HAP-1 (cell line): Measurements from ENCODE around the gene COTL1.

Source experiments
- DNase-seq, 2 experiments: peaks; one replicate each; pipeline ENCODE4 v3.0.0-alpha.2; 2016 to 2020; ENCODE audit warnings: low spot score in 2 of 2
- H3K27me3 ChIP-seq: fragments of 250-450 bp; sonication (Bioruptor Pico); 2 replicates; pipeline ENCODE4 v1.5.1; 2020; ENCODE audit warnings: low read depth, mild to moderate bottlenecking, moderate library complexity
- H3K36me3 ChIP-seq: fragments of 250-450 bp; sonication (Bioruptor Pico); replicated peaks from 2 replicates; pipeline ENCODE4 v1.5.1; 2020; ENCODE audit warnings: mild to moderate bottlenecking
- H3K4me1 ChIP-seq: fragments of 250-450 bp; sonication (Bioruptor Pico); 2 replicates; pipeline ENCODE4 v1.5.1; 2020; ENCODE audit warnings: mild to moderate bottlenecking
- H3K4me3 ChIP-seq: fragments of 250-450 bp; sonication (Bioruptor Pico); 2 replicates; pipeline ENCODE4 v1.5.1; 2020; ENCODE audit warnings: mild to moderate bottlenecking, moderate library complexity
- H3K9me3 ChIP-seq: fragments of 250-450 bp; sonication (Bioruptor Pico); 2 replicates; pipeline ENCODE4 v1.5.1; 2020; ENCODE audit warnings: mild to moderate bottlenecking, moderate library complexity
- in situ Hi-C: fragments of 300-500 bp; cut with MboI; formaldehyde crosslinking; loops from 3 replicates; pipeline ENCODE4 v1.14.3; 2020; ENCODE audit warnings: low sequenced_read_pairs, inconsistent platforms, mixed read lengths

The COTL1 gene

DNA sequence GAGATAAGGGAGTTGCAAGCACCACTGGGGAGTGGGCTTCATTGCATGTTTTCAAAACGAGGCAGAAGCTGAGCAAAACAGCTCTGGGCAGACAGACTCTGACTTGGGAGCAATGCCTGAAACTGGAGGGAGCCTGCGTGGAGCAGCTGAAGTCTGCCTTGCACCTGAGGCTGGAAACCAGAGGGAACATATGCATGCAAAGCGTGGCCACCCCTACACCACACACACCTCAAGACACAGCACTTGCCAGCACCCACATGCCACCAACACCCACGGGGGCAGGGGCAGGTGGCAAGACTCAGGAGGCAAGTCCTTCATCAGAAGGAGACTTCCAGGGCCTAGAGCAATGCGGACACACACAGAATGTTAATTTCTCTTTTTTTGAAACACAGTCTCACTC is 45.8 kb downstream of the COTL1 start:
- H3K27me3 ChIP-seq, result no peaks in the 10 kb centered on the region
- DNase-seq, result no peak
- H3K4me3 ChIP-seq, result no peak overlapping the region
- H3K9me3 ChIP-seq, result 0 out of 2 replicates have a peak, but pooled peaks cover 3% of the 10 kb centered on the region
- no peaks in the 10 kb centered on the region for H3K4me1 ChIP-seq
- in situ Hi-C loops, result no loop called here
- H3K36me3 ChIP-seq, result no peaks in the 10 kb centered on the region

DNA sequence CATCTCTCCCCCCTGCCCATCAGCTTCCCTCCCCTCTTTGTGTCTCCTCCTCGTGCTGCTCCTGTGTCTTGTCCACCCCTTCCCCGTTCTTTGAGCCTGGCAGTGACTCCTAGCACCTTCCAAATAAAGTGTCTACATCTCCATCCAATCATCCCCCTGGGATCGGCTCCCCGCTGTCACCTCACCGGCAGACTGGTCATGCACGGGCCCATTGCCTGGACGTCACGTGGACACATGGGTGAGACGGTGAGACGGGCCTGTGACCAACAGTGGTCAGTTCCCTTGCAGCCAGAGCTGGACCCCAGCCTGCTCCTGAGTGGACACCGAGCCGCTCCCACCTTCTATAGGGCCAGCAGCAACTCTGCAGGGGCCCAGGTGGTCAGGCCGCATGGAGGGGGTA is 46.4 kb downstream of the COTL1 start:
- in situ Hi-C loops, result no loop called here
- no peaks in the 10 kb centered on the region for H3K27me3 ChIP-seq
- no peaks in the 10 kb centered on the region for H3K36me3 ChIP-seq
- no peak for DNase-seq
- no peaks in the 10 kb centered on the region for H3K4me1 ChIP-seq
- H3K9me3 ChIP-seq, result 0 out of 2 replicates have a peak, but pooled peaks cover 3% of the 10 kb centered on the region
- H3K4me3 ChIP-seq, result no peak overlapping the region

DNA sequence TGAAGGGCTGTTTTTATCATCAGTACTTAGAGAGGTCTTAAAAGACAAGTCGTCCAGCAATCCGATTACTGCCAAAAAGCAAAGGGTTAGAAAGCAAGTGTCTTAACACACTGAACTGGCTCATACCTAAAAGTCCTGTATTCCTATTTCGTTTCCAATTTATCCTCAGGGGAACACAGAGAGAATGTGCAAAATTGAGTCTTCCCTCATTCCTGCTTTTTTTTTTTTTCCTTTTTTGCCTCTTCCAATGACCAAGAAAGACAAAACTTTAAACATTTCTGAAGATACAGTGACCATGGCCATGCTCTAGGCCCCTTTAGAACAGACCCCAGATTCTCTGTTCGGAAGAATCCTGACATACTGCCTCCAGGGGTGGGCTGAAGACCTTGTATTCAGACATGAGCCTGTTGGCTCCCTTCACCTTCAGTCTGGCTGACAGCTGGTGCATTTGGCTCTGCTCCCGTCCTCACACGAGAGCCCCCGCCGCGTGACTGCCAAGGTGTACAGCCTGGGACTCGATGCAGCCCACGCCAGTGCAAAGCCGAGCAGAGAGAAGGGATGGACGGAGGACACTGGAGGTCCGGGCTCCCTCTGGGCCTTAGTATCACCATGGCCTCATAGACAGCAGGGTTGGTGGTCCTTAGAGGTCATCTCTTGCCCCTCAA is 47.0 kb downstream of the COTL1 start:
- Histone ChIP-seq H3K9me3 (0 out of 2 replicates have a peak, but pooled peaks cover 3% of the 10 kb centered on the region), H3K27me3 (no peaks in the 10 kb centered on the region), H3K4me3 (no peak overlapping the region), H3K4me1 (no peaks in the 10 kb centered on the region), H3K36me3 (no peaks in the 10 kb centered on the region)
- DNase-seq, result no peak
- in situ Hi-C loops, result no loop called here

DNA sequence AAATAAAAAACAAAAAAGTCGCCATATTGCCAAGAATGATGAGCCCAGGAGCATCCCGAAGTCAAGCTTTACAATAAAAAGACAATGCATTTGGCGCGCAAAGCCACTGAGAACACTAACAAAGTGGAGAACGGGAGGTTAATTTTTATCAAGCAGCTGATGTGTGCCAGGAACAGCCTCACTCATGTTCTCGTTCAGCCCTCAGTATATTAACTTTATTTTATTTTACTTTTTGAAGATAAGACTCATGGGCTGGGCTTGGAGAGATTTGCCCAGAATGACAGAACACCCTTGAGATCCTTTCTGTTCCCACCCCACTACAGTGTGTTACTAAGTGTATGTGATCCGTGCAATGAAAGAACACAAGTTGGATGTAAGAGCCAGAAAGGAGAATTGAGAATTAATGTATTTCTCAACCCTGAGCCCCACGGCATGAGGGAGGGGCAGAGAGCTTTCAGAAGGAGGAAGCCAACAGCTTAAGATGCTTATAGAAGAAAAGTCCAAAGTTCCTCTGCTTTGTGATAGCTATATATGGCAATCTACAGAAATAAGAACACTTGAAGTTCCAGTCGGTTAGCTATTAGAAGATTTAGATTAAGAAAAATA is 48.4 kb downstream of the COTL1 start:
- H3K27me3 ChIP-seq, result no peaks in the 10 kb centered on the region
- in situ Hi-C loops, result no loop called here
- DNase-seq, result no peak
- H3K4me1 ChIP-seq, result peaks cover 7% of the 10 kb centered on the region; the same call in 1 of the 2 replicates
- 0 out of 2 replicates have a peak, but pooled peaks cover 2% of the 10 kb centered on the region for H3K36me3 ChIP-seq
- H3K9me3 ChIP-seq, result 0 out of 2 replicates have a peak, but pooled peaks cover 3% of the 10 kb centered on the region
- no peak overlapping the region for H3K4me3 ChIP-seq

DNA sequence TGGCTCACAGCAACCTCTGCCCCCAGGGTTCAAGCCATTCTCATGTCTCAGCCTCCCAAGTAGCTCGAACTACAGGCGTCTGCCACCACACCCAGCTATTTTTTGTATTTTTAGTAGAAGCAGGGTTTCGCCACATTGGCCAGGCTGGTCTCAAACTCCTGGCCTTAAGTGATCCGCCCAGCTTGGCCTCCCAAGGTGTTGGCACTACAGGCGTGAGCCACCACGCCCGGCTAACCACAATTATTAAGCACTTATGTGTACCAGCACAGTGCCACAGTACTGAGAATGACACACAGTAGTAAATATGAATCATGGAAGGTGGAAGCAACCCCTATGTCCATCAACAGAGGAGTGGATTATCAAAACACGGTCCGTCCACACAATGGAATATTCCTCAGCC is 49.8 kb downstream of the COTL1 start:
- Histone ChIP-seq H3K4me3 (no peak overlapping the region), H3K4me1 (peaks cover 7% of the 10 kb centered on the region; the same call in 1 of the 2 replicates), H3K36me3 (0 out of 2 replicates have a peak, but pooled peaks cover 2% of the 10 kb centered on the region), H3K9me3 (0 out of 2 replicates have a peak, but pooled peaks cover 3% of the 10 kb centered on the region), H3K27me3 (no peaks in the 10 kb centered on the region)
- DNase-seq, result no peak
- in situ Hi-C loops, result no loop called here

DNA sequence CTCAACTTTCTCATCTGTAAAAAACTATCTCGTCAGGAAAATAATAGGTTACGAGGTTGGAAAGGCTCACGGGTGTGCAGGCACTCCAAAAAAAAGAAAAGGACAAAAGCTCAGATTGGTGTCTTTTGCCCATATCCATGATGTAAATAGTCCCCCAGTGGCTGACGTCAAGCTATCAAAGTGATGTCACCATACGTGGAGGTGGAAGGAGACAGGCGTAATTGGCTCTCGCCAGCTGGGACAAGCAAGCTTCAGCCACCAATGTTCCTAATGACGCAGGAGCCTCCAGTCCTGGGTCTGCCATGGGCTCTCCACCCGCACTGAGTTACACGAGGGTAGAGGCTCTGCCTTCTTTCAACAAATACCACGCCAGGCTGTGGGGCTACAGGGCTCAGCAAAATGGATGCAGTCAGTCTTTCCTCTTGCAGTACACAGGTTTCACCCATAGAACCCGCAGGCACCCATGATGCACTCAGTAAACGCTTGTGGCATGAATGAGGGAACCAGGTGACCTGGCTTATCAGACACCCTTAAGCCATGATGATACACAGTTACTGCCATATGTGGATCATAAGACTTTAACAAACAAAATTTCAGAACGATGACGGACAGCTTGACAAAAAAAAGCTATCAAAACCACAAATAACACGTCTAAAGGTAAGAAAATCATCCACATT is 50.5 kb downstream of the COTL1 start:
- in situ Hi-C loops, result no loop called here
- 0 out of 2 replicates have a peak, but pooled peaks cover 2% of the 10 kb centered on the region for H3K36me3 ChIP-seq
- DNase-seq, result no peak

DNA sequence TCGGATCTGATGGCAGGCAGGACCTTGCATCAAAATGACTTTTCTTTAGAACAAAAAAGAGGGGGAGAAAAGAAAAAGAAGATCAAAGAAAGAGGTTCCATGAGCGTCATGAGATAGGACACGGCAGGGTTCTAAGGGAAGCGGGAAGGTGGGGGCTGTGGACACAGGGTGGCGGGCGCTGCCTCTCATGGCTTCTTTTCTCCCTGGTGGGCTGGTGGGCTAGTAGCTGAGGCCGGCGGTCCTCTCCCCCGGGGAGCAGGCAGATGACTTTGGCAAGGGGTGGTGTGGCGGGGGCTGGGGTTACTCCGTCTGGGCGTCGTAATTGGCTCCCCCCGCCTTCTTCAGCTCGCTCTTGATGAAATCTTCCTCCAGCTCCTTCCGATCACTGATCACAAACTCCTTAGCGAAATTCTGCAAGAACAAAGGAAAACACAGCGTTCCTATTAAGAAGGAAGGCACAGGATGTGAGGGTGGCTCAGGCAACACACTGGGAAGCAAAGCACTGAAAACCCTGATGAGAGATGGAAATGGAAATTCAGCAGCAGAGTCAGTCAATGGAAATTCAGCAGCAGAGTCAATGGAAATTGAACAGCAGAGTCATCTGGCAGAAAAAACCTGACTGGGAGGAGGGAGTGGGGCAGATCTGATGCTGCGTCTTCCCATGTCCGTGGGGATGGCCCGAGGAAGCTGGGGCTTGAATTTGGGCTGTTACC is 51.2 kb downstream of the COTL1 start:
- Histone ChIP-seq H3K4me3 (no peak overlapping the region), H3K36me3 (0 out of 2 replicates have a peak, but pooled peaks cover 2% of the 10 kb centered on the region), H3K4me1 (peaks cover 7% of the 10 kb centered on the region; the same call in 1 of the 2 replicates), H3K9me3 (0 out of 2 replicates have a peak, but pooled peaks cover 3% of the 10 kb centered on the region), H3K27me3 (no peaks in the 10 kb centered on the region)
- DNase-seq, result no peak
- in situ Hi-C loops, result no loop called here

More for the DNA sequence above, 50.5 kb downstream of the COTL1 start:
- H3K4me1 ChIP-seq, result peaks cover 7% of the 10 kb centered on the region; the same call in 1 of the 2 replicates
- 0 out of 2 replicates have a peak, but pooled peaks cover 3% of the 10 kb centered on the region for H3K9me3 ChIP-seq
- H3K27me3 ChIP-seq, result no peaks in the 10 kb centered on the region
- H3K4me3 ChIP-seq, result no peak overlapping the region

DNA sequence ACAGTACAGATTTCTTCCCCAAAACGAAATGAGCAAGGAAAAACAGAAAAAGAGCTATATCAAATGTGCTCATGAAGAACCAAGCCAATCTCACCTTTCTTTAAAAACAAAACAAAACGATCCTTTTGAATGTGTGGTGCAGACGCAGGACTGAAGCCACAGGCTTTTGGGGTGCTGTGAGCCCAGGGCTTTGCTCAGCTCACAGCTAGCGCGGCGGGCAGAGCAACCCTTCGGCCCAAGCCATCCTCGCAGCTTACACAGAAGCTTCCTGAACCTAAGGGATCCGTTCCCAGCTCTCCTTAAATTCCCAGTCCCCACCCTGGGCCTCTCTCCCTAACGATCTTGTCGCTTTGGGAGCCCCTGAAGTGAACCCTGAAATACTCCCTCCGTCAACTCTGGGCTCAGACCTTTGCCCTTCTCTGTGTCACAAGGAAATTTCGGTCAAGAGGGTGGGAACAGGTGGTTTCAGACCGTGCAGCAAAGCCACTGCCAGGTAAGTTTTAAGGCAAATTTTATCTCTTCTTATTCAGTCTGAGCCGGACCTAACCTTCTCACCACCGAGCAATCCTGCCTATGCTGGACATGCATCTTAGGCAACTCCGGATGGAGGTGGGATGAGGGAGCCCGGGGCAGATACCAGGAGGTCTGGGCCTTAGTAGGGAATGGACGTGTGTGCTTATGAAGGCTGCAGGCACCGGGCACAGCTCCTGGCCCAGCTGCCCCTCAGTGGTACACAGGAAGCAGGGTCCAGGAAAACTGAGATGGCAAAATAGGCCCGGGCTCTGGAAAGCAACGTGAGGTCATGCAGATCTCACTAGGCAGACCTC is 52.0 kb downstream of the COTL1 start:
- Histone ChIP-seq H3K4me3 (no peak overlapping the region), H3K9me3 (0 out of 2 replicates have a peak, but pooled peaks cover 3% of the 10 kb centered on the region), H3K27me3 (no peaks in the 10 kb centered on the region), H3K36me3 (0 out of 2 replicates have a peak, but pooled peaks cover 2% of the 10 kb centered on the region), H3K4me1 (peaks cover 7% of the 10 kb centered on the region; the same call in 1 of the 2 replicates)
- in situ Hi-C loops, result no loop called here
- no peak for DNase-seq

DNA sequence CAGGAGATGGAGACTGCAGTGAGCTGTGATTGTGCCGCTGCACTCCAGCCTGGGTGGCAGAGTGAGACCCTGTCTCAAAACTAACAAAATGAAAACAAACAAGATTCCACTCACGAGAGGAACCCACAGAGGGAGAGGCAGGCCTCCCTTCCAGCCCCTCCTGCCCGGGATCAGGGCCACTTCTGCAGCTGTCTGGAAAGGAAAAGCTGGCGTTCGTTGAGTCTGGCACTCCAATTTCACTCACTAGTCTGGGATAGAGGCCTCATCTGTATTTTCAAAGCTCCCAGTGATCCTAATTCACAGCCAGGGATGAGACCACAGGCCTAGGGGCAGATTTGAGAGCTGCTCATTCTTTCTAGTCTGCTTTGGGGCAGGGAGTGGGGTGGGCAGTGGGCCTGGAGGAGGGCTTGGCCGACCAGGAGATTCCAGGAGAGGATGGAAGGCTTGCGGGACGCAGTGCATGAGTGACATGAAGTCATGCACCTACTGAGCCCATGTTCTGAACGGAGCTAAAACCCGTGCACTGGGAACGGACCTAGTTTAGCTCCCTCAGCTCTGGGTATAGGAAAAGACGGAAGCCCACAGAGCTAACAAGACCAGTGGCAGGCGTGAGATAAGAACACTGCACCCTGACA is 54.0 kb downstream of the COTL1 start:
- Histone ChIP-seq H3K27me3 (no peaks in the 10 kb centered on the region), H3K4me3 (no peak overlapping the region), H3K4me1 (peaks cover 7% of the 10 kb centered on the region; the same call in 1 of the 2 replicates), H3K9me3 (no peaks in the 10 kb centered on the region), H3K36me3 (0 out of 2 replicates have a peak, but pooled peaks cover 2% of the 10 kb centered on the region)
- in situ Hi-C loops, result no loop called here
- DNase-seq, result no peak

DNA sequence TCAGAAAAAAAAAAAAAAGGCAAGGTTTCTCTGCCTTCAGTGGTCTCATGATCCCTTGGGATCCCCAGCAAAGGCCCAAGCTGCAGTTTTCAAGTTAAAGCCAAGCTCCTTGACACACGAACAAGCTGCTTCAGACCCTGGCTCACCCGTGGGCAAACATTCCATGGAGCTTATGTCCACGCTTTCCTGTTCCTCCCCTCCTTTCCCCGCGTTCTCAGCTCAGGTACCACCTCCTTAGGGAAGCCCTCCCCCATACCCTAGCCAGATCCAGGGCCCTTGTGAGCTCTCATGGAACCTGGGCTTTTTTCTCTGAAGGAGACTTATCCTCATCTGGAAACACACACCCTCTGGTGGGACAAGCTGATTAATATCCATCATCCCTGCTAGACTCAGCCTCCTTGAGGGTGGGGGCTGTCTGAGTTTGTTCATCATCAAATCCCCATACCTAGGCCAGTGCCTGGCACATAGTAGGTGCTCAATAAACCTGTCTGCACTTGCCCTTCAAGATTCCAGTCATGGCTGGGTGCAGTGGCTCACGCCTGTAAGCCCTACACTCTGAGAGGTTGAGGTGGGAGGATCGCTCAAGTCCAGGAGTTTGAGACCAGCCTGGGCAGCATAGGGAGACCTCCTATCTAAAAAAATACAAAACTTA is 54.7 kb downstream of the COTL1 start:
- Histone ChIP-seq H3K36me3 (0 out of 2 replicates have a peak, but pooled peaks cover 2% of the 10 kb centered on the region), H3K4me1 (peaks cover 7% of the 10 kb centered on the region; the same call in 1 of the 2 replicates), H3K4me3 (no peak overlapping the region), H3K27me3 (no peaks in the 10 kb centered on the region), H3K9me3 (no peaks in the 10 kb centered on the region)
- in situ Hi-C loops, result no loop called here
- no peak for DNase-seq

DNA sequence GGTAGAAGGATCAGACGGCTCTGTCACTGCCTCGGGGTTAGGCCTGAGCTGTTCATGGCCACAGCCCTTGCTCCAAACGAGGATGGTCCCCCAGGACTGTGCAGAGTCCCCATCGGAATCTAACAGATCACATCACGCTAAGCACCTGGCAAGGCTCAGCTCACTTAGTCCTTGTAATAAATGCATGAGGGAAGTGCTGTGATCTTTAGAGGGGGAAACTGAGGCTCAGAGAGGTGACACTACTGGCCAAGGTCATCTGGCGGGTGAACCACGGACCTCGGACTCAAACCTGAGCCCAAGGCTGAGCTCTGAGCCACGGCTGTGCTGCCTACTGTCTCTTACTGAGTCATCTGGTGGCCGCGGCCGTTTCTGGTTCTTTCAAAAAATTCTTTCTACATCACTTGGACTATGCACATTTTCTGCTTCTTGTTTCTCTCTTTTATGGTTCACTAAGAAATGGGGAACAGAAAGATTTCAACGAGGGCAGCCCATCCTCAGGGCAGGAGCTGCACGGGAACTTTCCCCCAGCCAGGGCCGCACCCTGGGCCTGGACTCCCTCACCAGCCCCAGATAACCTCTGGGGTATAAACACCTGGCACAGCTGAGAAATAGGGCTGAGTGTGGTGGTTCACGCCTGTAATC is 55.6 kb downstream of the COTL1 start:
- H3K4me3 ChIP-seq, result no peak overlapping the region
- in situ Hi-C loops, result no loop called here
- no peaks in the 10 kb centered on the region for H3K9me3 ChIP-seq
- DNase-seq, result no peak
- peaks cover 7% of the 10 kb centered on the region; the same call in 1 of the 2 replicates for H3K4me1 ChIP-seq
- 0 out of 2 replicates have a peak, but pooled peaks cover 2% of the 10 kb centered on the region for H3K36me3 ChIP-seq
- 0 out of 2 replicates have a peak, but pooled peaks cover 3% of the 10 kb centered on the region for H3K27me3 ChIP-seq
